Fibroblast of skin of left quadriceps (primary cell): ENCODE measurements around the gene HYCC1.

ENCODE experiments used
- DNase-seq, 2 experiments: peaks; one replicate each; pipeline ENCODE4 v3.0.0-alpha.2; 2013; ENCODE audit warnings: low read depth in 2 of 2

The HYCC1 gene

DNA sequence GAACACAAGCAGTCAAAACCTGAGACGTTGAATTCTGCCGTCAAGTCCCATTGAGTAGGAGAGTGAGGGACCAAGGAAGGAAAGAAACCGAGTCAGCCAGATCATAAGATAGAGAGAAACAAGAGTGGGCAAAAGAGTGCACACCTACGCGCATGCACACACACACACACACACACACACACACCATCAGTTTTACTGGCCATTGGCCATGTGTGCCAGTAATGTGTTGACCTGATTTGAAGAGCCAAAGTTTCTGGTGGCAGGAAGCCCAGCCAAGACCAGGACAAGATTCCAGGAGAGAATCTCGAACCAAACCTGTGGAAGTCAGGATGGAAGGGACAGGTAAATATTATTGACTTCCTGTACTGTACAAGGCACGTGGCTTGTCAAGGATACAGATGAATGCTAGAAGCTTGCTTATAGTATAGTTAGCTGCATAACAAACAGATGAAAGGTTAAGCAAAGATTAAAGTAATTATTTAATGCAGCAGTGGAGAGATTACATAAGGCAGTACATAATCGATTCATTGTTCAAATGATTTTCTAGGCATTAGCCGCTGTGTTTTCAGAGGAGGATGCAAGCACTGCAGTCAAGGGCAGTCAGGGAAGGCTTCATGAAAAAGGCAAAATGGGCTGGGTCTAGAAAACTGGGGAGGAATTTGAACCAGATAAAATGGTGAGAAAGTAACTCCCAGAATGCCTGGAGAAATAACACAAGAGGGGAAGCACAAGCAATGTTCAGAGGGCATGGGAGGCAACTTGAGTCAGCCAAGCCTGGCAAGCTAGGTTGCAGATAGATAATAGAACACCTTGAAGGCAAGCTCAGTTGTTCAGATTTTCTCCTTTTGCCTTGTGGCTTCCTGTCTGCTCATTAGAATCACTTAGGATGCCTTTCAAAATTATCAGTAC, 2.7 kb upstream of the HYCC1 start:
- no peak for DNase-seq

GRCh38 chr7:23014681-23015080, 751 bp upstream of the HYCC1 start:
- DNase-seq = no peak

GRCh38 chr7:23012908-23013714, 819 bp downstream of the HYCC1 start:
- DNase-seq = no peak

DNA sequence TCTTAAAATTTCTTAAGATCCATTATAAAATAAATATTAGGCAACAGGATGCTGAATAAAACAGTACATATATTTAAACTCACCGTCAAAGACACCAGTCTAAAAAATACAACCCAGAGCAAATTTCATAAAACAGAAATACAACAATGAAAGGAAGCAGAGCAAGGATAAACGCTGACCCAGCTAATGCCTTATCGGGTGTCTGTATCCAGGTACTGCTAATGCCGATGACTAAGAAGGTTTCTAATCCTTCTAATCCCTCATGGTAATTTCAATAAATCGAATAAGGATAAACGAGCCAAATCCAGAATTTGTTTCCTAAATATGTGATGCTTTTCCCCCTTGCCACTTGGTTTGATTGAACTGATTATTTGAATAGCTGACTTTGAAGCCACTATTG, 1.7 kb downstream of the HYCC1 start:
- DNase-seq = no peak

GRCh38 chr7:23011222-23011924, 2.6 kb downstream of the HYCC1 start:
- no peak for DNase-seq

GRCh38 chr7:23009303-23009702, 4.6 kb downstream of the HYCC1 start:
- no peak for DNase-seq

DNA sequence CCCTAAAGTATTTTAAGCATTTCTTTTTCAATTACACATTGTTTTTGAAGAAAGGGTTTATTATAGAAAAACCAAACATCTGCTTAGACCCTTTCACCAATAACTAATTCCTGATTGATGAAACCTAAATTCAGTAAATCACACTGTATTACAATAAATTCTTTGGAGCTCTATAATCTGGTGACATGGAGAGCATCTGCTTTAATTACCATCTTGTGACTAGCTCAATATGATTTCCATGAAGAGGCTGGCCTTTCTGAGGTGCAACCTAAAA, 9.7 kb downstream of the HYCC1 start:
- DNase-seq = no peak

- DNase-seq = no peak
Observed at GRCh38 chr7:23003505-23004246, 10.3 kb downstream of the HYCC1 start.

DNA sequence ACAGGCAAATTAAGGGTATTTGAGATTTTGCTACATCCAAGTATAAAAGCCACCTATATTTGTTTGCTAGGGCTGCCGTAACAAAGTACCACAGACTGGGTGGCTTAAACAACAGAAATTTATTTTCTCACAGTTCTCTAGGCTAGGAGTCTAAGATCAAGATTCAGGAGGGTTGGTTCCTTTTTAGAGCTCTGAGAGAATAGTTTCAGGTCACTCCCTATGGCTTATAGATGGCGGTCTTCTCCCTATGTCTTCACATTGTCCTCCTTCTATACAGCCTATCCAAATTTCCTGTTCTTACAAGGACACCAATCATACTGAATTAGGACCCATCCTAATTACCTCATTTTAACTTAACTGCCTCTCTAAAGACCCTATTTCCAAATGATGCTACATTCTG, 11.2 kb downstream of the HYCC1 start:
- no peak for DNase-seq

DNA sequence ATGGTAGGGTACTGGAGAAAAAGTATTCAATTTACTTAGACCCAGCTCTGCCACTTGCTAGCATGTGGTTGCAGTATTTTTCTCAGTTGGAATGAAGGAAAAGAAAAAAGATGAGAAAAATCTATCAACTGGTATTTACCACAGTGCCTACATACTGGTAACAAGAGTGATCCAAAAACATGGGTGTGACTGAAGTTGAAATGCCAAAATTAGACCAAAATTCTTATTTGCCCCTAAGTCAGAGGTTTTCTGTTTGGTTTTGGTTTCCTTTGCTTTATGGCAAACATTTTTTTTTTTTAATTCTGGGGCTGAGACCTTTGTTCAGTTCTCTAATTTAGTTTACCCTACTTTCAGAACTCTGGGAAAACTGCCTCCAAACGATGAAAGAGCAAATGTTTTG, 12.3 kb downstream of the HYCC1 start:
- no peak for DNase-seq

DNA sequence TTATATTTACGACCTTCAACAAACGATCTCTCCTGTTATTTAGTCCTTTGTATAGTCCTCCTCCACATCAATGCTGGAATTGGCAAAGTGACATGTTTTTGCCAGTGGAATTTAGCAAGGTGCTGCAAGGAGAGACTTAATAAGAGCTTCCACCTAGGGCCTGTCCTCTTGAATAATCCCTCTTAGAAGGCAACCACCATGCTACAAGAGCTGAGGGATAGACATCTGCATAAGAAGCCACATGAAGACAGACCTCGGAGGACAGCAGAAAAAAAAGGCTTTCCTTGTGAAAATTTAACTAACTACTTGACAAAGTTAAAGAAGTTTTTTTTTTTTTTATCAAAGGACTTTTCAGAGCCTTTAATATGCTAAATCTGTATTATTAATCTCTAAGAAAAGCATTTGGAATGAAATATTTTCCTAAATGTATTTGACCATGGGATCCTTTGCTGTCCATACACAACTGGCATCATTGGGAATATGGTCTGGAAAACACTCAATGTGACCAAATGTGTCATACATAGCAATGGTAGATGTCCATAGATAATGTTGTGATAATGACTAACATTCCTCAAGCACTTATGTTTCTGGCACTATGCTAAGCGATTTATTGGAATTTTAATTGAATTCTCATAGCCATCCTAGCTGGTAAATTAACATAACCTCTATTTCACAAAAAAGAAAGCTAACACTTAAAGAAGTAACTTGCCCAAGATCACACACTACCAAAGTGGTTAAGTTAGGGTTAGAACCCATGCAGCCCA, 13.2 kb downstream of the HYCC1 start:
- DNase-seq = no peak

GRCh38 chr7:22998519-22998896, 15.4 kb downstream of the HYCC1 start:
- DNase-seq = no peak

GRCh38 chr7:22997871-22998518, 15.9 kb downstream of the HYCC1 start:
- DNase-seq = no peak

DNA sequence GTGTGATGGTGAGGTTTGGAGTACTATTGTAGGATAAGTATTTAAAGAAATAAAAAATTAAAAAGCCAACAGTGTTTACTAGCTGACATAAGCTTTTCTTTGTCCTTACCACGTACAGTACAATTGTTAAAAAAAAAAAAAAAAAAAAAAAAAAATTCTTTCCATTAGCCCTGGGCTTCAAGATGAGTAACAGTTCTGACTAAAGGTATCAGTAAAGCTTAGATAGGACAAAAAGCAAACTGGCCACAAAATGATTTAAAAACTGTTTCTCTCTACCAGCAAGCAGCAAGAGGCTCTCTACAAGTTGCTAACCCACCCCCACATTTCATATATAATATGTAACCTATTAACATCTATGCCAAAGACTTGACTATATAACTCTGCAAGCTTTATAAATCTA, 17.5 kb downstream of the HYCC1 start:
- no peak for DNase-seq

DNA sequence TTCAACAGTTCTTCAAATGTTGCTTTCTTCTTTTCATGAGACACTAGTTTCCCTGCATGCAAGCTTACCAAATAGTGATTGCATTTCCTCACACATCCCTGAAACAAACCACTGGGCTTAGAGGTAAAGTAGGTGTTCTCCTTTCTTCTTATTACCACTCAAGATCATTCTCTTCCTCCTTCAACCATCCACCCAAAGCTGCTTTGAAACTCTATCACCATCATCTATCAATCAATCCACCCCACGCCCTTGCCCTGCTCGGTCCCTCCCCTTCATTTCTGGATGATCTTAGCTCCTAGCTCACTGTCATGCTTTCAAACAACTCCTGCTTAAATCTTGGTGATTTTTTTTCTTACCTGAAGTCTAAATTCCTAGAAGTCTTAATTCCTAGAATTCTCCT, 18.9 kb downstream of the HYCC1 start:
- no peak for DNase-seq

- DNase-seq = no peak
Observed at GRCh38 chr7:22992874-22993840, 20.8 kb downstream of the HYCC1 start.

- DNase-seq = peak; percentile 20 to 24
Observed at GRCh38 chr7:22990588-22990949, 23.4 kb downstream of the HYCC1 start.

GRCh38 chr7:22989643-22990587, 24.0 kb downstream of the HYCC1 start:
- no peak for DNase-seq
